Ovary (tissue), 9 donors: ENCODE results near the gene SOX6. TPM values are rescaled to one million over a fixed set of nuclear protein-coding genes. Genes with fewer than 3 reads are reported as not detected.

Experiments used
- DNase-seq, 5 donors: peaks; one replicate each; pipeline ENCODE4 v3.0.0-alpha.2; 2019 to 2020
- H3K27ac ChIP-seq, 2 donors: fragments of 200-600 bp; one replicate each; pipeline versions ENCODE4 v1.5.1 to v1.8.0; 2019 to 2022
- H3K27me3 ChIP-seq: fragments of 200-600 bp; one replicate; pipeline ENCODE4 v1.8.0; 2022
- H3K36me3 ChIP-seq: fragments of 200-600 bp; sonication (generic); one replicate; pipeline ENCODE4 v1.5.1; 2019
- H3K4me1 ChIP-seq: one replicate; pipeline ENCODE4 v1.8.1; 2013; ENCODE audit warnings: mild to moderate bottlenecking, moderate library complexity; ENCODE audit not compliant: insufficient read depth
- H3K4me3 ChIP-seq: fragments of 200-600 bp; sonication (generic); one replicate; pipeline ENCODE4 v1.5.1; 2017
- H3K9me3 ChIP-seq, 2 donors: fragments of 200-600 bp in 1 of 2; sonication (generic) in 1 of 2; one replicate each; pipeline versions ENCODE4 v1.5.1 to v1.8.1; 2013 to 2019; ENCODE audit warnings: mild to moderate bottlenecking in 1 of 2, moderate library complexity in 1 of 2
- EP300 ChIP-seq: sonication (generic); formaldehyde crosslinking; IDR thresholded peaks from one replicate; pipeline ENCODE4 v1.6.1; 2017; ENCODE audit warnings: antibody characterized with exemption
- POLR2A ChIP-seq: fragments of 450-650 bp; IDR thresholded peaks from one replicate; pipeline ENCODE4 v1.6.1; 2017; ENCODE audit warnings: antibody characterized with exemption, mild to moderate bottlenecking, moderate library complexity
- WGBS, 3 donors: extraction: QIAGEN DNeasy Blood & Tissue Kit in 1 of 3; methylation state at CpG; one replicate each; pipeline versions ENCODE4 v1.1.5 to v1.1.7; 2013 to 2017; 5-methylcytosine and 5-hydroxymethylcytosine counted together
- intact Hi-C, 4 donors: fragments of 100-400 bp; cut with DNase I; formaldehyde crosslinking; loops; one replicate each; pipeline versions ENCODE4 v1.11.0 to v1.15.1; 2022 to 2023
- polyA plus RNA-seq, 2 donors: library from polyadenylated mRNA; stranded (reverse); fragments of 200-250 nt in 1 of 2; fragments of 350-450 nt in 1 of 2; fragmentation: Illumina TruSeq in 1 of 2; extraction: RNeasy Lipid Tissue Mini Kit (QIAGEN cat#74804) in 1 of 2; gene quantifications; one replicate each; pipeline ENCODE4 v1.2.3, GENCODE V29; 2013 to 2014
- total RNA-seq, 7 donors: library from RNA; depleted of rRNA in 2 of 7; stranded (reverse); fragments of >200 nt in 2 of 7; fragmentation: NEBNext Ultra II Directional in 3 of 7; extraction: Animal tissue kit (Norgen Biotek cat#: 25700) in 3 of 7; gene quantifications; one replicate each; pipeline versions ENCODE4 v1.1.0 to v1.2.4, GENCODE V29; 2016 to 2023
- TF ChIP-seq, protein P1 (sequence below), 3 donors: fragments of 450-650 bp in 2 of 3; fragments of 200-600 bp in 1 of 3; IDR thresholded peaks; one replicate each; pipeline versions ENCODE4 v1.5.1 to v1.8.0; 2016 to 2022; ENCODE audit warnings: antibody characterized with exemption in 3 of 3, mild to moderate bottlenecking in 1 of 3
- donor health status: DM: no; HTN: no; CAD: no; lungs with moderate emphysema.
- donor health status: DM: no; HTN: no; CAD: no.
- donor health status: Bipolar disorder and iron deficiency.
- donor health status: DM: yes; HTN: yes; CAD: no.
- donor health status: DM: no; HTN: no; CAD: no.
- donor health status: DM: yes; HTN: yes; CAD: no.

The SOX6 gene
- total and polyA plus RNA-seq, 9 donors = 0.61 to 29.4 (median 4.7) TPM

GRCh38 chr11:16373768-16374167 is 17.4 kb upstream of the SOX6 start:
- Histone ChIP-seq H3K9me3 (no peaks in the 10 kb centered on the region), H3K36me3 (no peaks in the 10 kb centered on the region), H3K4me1 (no peaks in the 10 kb centered on the region), H3K4me3 (no peak overlapping the region), H3K27me3 (no peaks in the 10 kb centered on the region), H3K27ac (no peak overlapping the region)
- intact Hi-C loops = no loop called here
- no peak for DNase-seq
- TF ChIP-seq POLR2A (no peak), EP300 (no peak)
- TF ChIP-seq, protein P1, sequence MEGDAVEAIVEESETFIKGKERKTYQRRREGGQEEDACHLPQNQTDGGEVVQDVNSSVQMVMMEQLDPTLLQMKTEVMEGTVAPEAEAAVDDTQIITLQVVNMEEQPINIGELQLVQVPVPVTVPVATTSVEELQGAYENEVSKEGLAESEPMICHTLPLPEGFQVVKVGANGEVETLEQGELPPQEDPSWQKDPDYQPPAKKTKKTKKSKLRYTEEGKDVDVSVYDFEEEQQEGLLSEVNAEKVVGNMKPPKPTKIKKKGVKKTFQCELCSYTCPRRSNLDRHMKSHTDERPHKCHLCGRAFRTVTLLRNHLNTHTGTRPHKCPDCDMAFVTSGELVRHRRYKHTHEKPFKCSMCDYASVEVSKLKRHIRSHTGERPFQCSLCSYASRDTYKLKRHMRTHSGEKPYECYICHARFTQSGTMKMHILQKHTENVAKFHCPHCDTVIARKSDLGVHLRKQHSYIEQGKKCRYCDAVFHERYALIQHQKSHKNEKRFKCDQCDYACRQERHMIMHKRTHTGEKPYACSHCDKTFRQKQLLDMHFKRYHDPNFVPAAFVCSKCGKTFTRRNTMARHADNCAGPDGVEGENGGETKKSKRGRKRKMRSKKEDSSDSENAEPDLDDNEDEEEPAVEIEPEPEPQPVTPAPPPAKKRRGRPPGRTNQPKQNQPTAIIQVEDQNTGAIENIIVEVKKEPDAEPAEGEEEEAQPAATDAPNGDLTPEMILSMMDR (IDR thresholded peaks at IDR 0.05) = no peak

DNA sequence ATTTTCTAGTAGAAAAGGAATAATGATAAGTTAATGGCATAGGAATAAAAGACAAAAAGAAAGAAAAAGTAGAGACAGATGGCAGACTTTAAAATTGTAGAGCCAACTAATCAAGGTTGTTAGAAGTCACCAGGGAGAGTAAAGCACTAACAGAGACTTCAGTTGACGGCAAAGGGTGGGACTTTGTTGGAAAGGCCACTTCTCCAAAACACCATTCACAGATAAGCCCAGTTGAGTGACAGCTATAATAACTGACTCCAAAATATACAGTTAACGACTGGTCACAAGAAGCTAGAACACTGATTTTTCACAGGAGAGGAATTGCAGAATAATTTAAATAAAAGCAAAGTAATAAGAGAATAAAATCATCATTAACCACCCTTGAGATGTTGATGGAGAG is 16.0 kb upstream of the SOX6 start:
- Histone ChIP-seq H3K36me3 (no peaks in the 10 kb centered on the region), H3K4me1 (no peaks in the 10 kb centered on the region), H3K27ac (no peak overlapping the region), H3K27me3 (no peaks in the 10 kb centered on the region), H3K9me3 (no peaks in the 10 kb centered on the region), H3K4me3 (no peak overlapping the region)
- TF ChIP-seq EP300 (no peak), POLR2A (no peak)
- TF ChIP-seq, protein P1 (IDR thresholded peaks at IDR 0.05) = no peak
- intact Hi-C loops = no loop called here
- DNase-seq = no peak
- WGBS, 3 donors = 59 to 93% (median 88%) methylated on average over 2 of the region's 2 CpGs

DNA sequence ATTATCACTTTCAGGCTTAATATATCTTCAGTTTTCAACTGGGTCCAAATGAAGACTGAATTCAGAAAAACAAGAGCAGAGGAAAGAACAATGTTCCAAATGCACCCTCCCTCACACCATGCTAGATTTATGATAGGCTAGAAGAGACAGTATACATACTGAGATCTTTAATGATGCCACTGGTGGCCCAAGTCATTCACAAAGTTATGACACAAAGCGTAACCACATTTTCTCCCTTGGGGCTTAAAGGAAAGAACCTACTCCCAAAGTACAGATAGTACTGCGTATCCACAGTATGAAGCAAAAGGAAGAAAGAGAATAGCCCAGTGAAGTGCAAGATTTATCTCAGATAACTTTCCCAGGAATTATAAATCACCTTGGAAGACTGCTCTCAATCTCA is 10.9 kb upstream of the SOX6 start:
- no peaks in the 10 kb centered on the region for H3K9me3 ChIP-seq
- 92 to 98% (median 93%) methylated on average over 2 of the region's 2 CpGs for WGBS, 3 donors
- intact Hi-C loops = no loop called here

DNA sequence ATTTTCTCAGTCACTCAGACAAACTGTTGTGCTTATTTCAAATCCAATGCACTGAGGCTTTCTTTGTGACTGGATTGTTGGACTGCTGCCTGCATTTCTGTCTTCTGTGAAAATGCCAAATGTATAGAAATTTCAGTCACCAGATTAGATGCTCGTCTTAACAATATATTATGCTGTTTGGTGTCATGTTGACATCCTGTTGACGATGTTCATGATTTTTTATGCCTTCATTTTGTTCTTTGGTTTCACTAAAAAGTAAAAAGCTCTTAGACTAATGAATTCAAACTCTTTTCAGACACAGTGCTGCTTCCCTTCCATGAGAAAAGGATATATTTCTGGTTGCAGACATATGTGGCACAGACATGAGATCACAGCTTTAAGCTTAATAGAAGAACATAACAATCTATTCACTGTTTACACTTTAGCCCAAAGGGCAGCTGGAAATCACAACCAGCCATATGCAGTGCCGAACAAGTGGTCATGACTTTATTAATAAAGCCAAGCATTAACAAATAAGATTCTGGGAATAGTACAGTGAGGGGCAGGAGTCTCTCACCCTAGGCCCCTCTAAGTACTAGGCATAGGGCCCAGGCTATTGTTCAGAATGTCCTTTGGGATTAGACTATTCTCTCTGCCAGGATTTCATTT is 9.4 kb upstream of the SOX6 start:
- no peaks in the 10 kb centered on the region for H3K9me3 ChIP-seq
- H3K27me3 ChIP-seq = no peaks in the 10 kb centered on the region
- no peaks in the 10 kb centered on the region for H3K4me1 ChIP-seq
- 69 to 79% (median 74%) methylated on average over 3 of the region's 3 CpGs for WGBS, 3 donors
- TF ChIP-seq EP300 = no peak
- TF ChIP-seq POLR2A = no peak
- TF ChIP-seq, protein P1 (IDR thresholded peaks at IDR 0.05) = no peak
- H3K36me3 ChIP-seq = no peaks in the 10 kb centered on the region
- H3K27ac ChIP-seq = no peak overlapping the region
- intact Hi-C loops = no loop called here
- H3K4me3 ChIP-seq = no peak overlapping the region
- no peak for DNase-seq

More for the DNA sequence above, 10.9 kb upstream of the SOX6 start:
- no peaks in the 10 kb centered on the region for H3K27me3 ChIP-seq
- no peaks in the 10 kb centered on the region for H3K36me3 ChIP-seq
- H3K4me3 ChIP-seq = no peak overlapping the region
- no peak overlapping the region for H3K27ac ChIP-seq
- TF ChIP-seq, protein P1 (IDR thresholded peaks at IDR 0.05) = no peak
- TF ChIP-seq EP300 (no peak), POLR2A (no peak)
- no peaks in the 10 kb centered on the region for H3K4me1 ChIP-seq
- no peak for DNase-seq
